ENCODE measurements around the gene SYVN1.
A peak's percentile ranks its signal among the peaks of the same experiment; 100 is the strongest.

The SYVN1 gene

GRCh38 chr11:65111159-65111743 lies 23.1 kb downstream of the SYVN1 start:
- DNase-seq, result no peak

- DNase-seq, result peak; percentile 94
Measured at GRCh38 chr11:65110354-65110861, 23.9 kb downstream of the SYVN1 start.

- no peak for DNase-seq
Measured at GRCh38 chr11:65109231-65110198, 24.8 kb downstream of the SYVN1 start.

- no peak for DNase-seq
Measured at GRCh38 chr11:65108469-65109123, 25.7 kb downstream of the SYVN1 start.

GRCh38 chr11:65107751-65108468 lies 26.4 kb downstream of the SYVN1 start:
- no peak for DNase-seq

GRCh38 chr11:65107078-65107477 lies 27.2 kb downstream of the SYVN1 start:
- no peak for DNase-seq

GRCh38 chr11:65104628-65105027 lies 29.7 kb downstream of the SYVN1 start:
- no peak for DNase-seq

GRCh38 chr11:65103476-65103875 lies 30.8 kb downstream of the SYVN1 start:
- no peak for DNase-seq

- DNase-seq, result no peak
Measured at GRCh38 chr11:65102142-65103095, 31.9 kb downstream of the SYVN1 start.

- no peak for DNase-seq
Measured at GRCh38 chr11:65100674-65101350, 33.5 kb downstream of the SYVN1 start.

- DNase-seq, result no peak
Measured at GRCh38 chr11:65096926-65097325, 37.4 kb downstream of the SYVN1 start.

- DNase-seq, result peak; percentile 90
Measured at GRCh38 chr11:65095974-65096806, 38.1 kb downstream of the SYVN1 start, which contains the start of gene VPS51. Gene VPS51 (plus strand): TSS chr11:65096214. CDS start chr11:65096251, 37 bp downstream.

- DNase-seq, result no peak
Measured at GRCh38 chr11:65095427-65095826, 38.9 kb downstream of the SYVN1 start.

GRCh38 chr11:65090628-65091027 lies 43.7 kb downstream of the SYVN1 start:
- no peak for DNase-seq

GRCh38 chr11:65089621-65090020 lies 44.7 kb downstream of the SYVN1 start:
- DNase-seq, result no peak

GRCh38 chr11:65087827-65088226 lies 46.5 kb downstream of the SYVN1 start:
- no peak for DNase-seq

- DNase-seq, result no peak
Measured at GRCh38 chr11:65087216-65087615, 47.1 kb downstream of the SYVN1 start.

GRCh38 chr11:65086809-65087208 lies 47.5 kb downstream of the SYVN1 start:
- DNase-seq, result no peak

GRCh38 chr11:65085446-65085845 lies 48.9 kb downstream of the SYVN1 start:
- DNase-seq, result no peak

Data from activated CD4-positive, alpha-beta T cell treated with anti-CD3 and anti-CD28 coated beads, Interleukin-10, Interleukin-2, amounts not matched to agents 100 ng/mL and 50 ng/mL, durations not matched to agents 16 hours and 8 hours (primary cell).